GM19035 (cell line): ENCODE data around the gene RBPJ.

Experiments used
- ATAC-seq: cut with Tn5 transposase; IDR thresholded peaks from one replicate; pipeline ENCODE4 v1.9.1; 2021; ENCODE audit not compliant: unreplicated experiment

RBPJ gene

GRCh38 chr4:26454961-26455360, 134.1 kb downstream of the RBPJ start:
- no peak for ATAC-seq

GRCh38 chr4:26455571-26455970, 134.8 kb downstream of the RBPJ start:
- no peak for ATAC-seq

- ATAC-seq, result no peak
Observed at GRCh38 chr4:26457412-26457811, 136.6 kb downstream of the RBPJ start.

- ATAC-seq, result no peak
Observed at GRCh38 chr4:26458157-26458561, 137.3 kb downstream of the RBPJ start.

- ATAC-seq, result no peak
Observed at GRCh38 chr4:26459054-26459755, 138.4 kb downstream of the RBPJ start.

GRCh38 chr4:26459756-26460530, 139.1 kb downstream of the RBPJ start:
- no peak for ATAC-seq

- no peak for ATAC-seq
Observed at GRCh38 chr4:26462874-26463273, 142.1 kb downstream of the RBPJ start.

- ATAC-seq, result no peak
Observed at GRCh38 chr4:26463386-26463785, 142.6 kb downstream of the RBPJ start.

GRCh38 chr4:26464420-26465095, 143.7 kb downstream of the RBPJ start:
- no peak for ATAC-seq

GRCh38 chr4:26466578-26467270, 145.9 kb downstream of the RBPJ start:
- ATAC-seq, result no peak

- ATAC-seq, result no peak
Observed at GRCh38 chr4:26467724-26468123, 146.9 kb downstream of the RBPJ start.

GRCh38 chr4:26468283-26468949, 147.6 kb downstream of the RBPJ start:
- ATAC-seq, result no peak

GRCh38 chr4:26468977-26469376, 148.2 kb downstream of the RBPJ start:
- no peak for ATAC-seq

GRCh38 chr4:26471890-26472289, 151.1 kb downstream of the RBPJ start:
- ATAC-seq, result no peak

GRCh38 chr4:26473893-26474292, 153.1 kb downstream of the RBPJ start:
- no peak for ATAC-seq

- no peak for ATAC-seq
Observed at GRCh38 chr4:26474551-26474950, 153.7 kb downstream of the RBPJ start.

- no peak for ATAC-seq
Observed at GRCh38 chr4:26475716-26476115, 154.9 kb downstream of the RBPJ start.

- no peak for ATAC-seq
Observed at GRCh38 chr4:26476545-26476944, 155.7 kb downstream of the RBPJ start.

GRCh38 chr4:26478330-26478729, 157.5 kb downstream of the RBPJ start:
- ATAC-seq, result no peak

- no peak for ATAC-seq
Observed at GRCh38 chr4:26482508-26483462, 162.0 kb downstream of the RBPJ start.
